Muscle layer of duodenum (tissue), 2 donors: ENCODE results near the gene VIT.

Source experiments
- H3K27ac ChIP-seq: one replicate; pipeline ENCODE4 v1.7.0; 2013; ENCODE audit warnings: mild to moderate bottlenecking, low read length
- H3K27me3 ChIP-seq: one replicate; pipeline ENCODE4 v1.7.0; 2013; ENCODE audit warnings: low read depth, mild to moderate bottlenecking, control low read depth, low read length
- H3K36me3 ChIP-seq, 2 donors: one replicate each; pipeline ENCODE4 v1.7.0; 2013; ENCODE audit warnings: low read length in 2 of 2, control low read depth in 1 of 2, mild to moderate bottlenecking in 1 of 2; ENCODE audit not compliant: insufficient read depth in 2 of 2, control insufficient read depth in 1 of 2
- H3K4me1 ChIP-seq, 2 donors: one replicate each; pipeline ENCODE4 v1.7.0; 2013; ENCODE audit warnings: low read length in 2 of 2, mild to moderate bottlenecking in 2 of 2, control low read depth in 1 of 2, moderate library complexity in 1 of 2; ENCODE audit not compliant: insufficient read depth in 2 of 2, control insufficient read depth in 1 of 2
- H3K4me3 ChIP-seq, 2 donors: one replicate each; pipeline ENCODE4 v1.7.0; 2013; ENCODE audit warnings: low read length in 2 of 2, low read depth in 1 of 2, mild to moderate bottlenecking in 1 of 2
- H3K9me3 ChIP-seq, 2 donors: one replicate each; pipeline ENCODE4 v1.7.0; 2013; ENCODE audit warnings: low read length in 2 of 2, control low read depth in 1 of 2, mild to moderate bottlenecking in 1 of 2; ENCODE audit not compliant: control insufficient read depth in 1 of 2
- donor health status: healthy.

Gene VIT

DNA sequence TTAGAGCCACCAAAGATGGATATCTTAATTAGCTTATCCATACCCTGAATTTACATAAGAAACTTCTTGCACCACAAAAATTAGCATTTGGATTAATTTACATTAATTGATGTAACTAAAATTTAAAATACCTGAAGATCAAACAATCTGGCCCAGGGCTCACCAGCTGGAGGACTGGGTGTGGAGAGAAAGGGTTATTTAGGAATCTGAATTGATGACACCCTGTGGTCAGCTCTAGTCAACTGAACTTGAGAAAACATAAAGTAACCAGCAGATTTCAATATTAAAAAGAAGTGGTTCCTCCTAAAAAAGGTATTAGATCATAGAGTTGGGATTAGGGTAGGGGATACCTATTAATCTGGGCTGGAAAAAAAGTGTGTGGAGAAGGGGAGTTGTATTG lies 147.3 kb downstream of the VIT start:
- Histone ChIP-seq H3K4me1 (no peaks in the 10 kb centered on the region), H3K36me3 (peaks cover 7 to 12% of the 10 kb centered on the region in 2 donors), H3K9me3 (no peaks in the 10 kb centered on the region), H3K27ac (no peak overlapping the region), H3K4me3 (no peak overlapping the region), H3K27me3 (no peaks in the 10 kb centered on the region)

DNA sequence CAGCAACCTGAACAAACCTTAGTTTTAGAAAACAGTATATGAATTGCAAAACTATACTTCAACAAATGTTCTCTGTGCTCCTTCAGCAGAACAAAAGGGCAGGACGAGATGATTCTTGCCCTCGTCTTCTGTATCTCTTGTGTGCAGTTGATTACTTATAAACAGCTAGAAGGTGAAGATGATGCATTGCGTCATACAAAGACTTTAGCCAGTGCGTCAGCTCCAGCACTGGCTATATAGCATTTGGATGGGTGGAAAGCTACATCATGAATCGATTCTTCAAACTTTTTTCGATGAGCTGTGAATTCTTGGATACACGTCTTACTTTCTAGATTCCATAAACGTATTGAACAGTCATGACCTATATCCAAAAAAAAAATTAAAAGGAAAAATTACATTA lies 152.8 kb downstream of the VIT start:
- Histone ChIP-seq H3K27ac (no peak overlapping the region), H3K4me1 (no peaks in the 10 kb centered on the region), H3K9me3 (no peaks in the 10 kb centered on the region), H3K27me3 (no peaks in the 10 kb centered on the region), H3K36me3 (peaks cover 26 to 38% of the 10 kb centered on the region in 2 donors), H3K4me3 (no peak overlapping the region)

DNA sequence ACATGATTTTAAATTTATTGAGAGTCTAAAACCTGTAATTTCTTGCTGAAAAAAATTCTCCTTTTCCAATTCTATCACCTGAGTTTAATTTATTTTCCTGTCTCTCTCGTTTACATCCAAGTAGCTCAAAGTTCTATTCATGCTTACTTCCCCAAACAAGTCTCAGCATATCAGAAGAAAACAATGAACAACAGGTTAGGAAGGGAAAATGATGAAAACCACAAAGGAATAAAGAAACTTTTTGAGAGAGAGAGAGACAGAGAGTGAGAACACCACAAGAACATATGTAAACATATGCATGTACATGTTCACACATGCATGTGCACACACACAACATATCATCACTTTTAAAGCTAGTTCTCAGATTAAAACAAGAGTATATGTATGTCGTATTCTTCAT lies 157.7 kb downstream of the VIT start:
- H3K9me3 ChIP-seq, result no peaks in the 10 kb centered on the region
- no peak overlapping the region for H3K4me3 ChIP-seq
- H3K4me1 ChIP-seq, result no peaks in the 10 kb centered on the region
- peaks cover 17 to 53% of the 10 kb centered on the region in 2 donors for H3K36me3 ChIP-seq
- no peak overlapping the region for H3K27ac ChIP-seq
- H3K27me3 ChIP-seq, result no peaks in the 10 kb centered on the region

DNA sequence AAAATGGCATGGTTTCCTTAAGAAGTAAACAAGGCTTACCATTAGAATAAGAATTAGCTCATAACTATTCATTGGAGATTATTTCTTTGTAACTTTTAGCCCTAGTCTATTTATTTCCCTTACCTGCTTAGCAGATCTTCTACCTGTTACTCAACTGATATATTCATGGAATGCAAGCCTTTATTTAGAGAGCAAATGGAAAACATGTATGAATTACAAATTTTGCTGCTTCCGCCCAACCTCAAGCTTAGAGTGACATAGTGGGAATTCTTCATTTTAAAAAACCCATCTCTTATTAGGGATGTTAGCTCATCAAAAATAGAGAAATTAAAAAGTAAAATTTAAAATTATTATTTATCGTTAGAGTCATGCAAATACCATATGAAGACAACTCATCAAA lies 158.9 kb downstream of the VIT start:
- no peaks in the 10 kb centered on the region for H3K4me1 ChIP-seq
- peaks cover 7 to 45% of the 10 kb centered on the region in 2 donors for H3K36me3 ChIP-seq
- H3K27ac ChIP-seq, result no peak overlapping the region
- no peaks in the 10 kb centered on the region for H3K9me3 ChIP-seq
- no peaks in the 10 kb centered on the region for H3K27me3 ChIP-seq
- no peak overlapping the region for H3K4me3 ChIP-seq

DNA sequence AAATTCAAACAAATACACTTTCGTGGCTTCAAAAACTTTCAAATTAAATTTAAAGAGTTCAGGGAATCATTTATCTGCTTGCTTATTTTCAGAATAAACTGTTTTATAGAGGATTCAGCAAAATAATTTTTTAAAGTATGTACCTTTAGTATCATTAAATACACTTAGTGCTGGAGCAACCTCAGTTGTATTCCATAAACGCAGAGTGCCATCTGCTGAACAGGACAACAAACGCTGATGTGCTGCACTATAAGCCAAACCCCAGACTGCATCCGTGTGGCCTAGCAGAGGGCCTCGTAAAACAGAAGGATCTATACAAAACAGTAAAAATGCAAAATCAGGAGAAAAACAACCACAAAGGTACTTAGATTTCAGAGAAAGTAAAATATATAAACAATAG lies 161.2 kb downstream of the VIT start:
- H3K27me3 ChIP-seq, result no peaks in the 10 kb centered on the region
- H3K27ac ChIP-seq, result no peak overlapping the region
- no peaks in the 10 kb centered on the region for H3K9me3 ChIP-seq
- no peaks in the 10 kb centered on the region for H3K4me1 ChIP-seq
- H3K36me3 ChIP-seq, result peaks cover 3 to 38% of the 10 kb centered on the region in 2 donors
- H3K4me3 ChIP-seq, result no peak overlapping the region

DNA sequence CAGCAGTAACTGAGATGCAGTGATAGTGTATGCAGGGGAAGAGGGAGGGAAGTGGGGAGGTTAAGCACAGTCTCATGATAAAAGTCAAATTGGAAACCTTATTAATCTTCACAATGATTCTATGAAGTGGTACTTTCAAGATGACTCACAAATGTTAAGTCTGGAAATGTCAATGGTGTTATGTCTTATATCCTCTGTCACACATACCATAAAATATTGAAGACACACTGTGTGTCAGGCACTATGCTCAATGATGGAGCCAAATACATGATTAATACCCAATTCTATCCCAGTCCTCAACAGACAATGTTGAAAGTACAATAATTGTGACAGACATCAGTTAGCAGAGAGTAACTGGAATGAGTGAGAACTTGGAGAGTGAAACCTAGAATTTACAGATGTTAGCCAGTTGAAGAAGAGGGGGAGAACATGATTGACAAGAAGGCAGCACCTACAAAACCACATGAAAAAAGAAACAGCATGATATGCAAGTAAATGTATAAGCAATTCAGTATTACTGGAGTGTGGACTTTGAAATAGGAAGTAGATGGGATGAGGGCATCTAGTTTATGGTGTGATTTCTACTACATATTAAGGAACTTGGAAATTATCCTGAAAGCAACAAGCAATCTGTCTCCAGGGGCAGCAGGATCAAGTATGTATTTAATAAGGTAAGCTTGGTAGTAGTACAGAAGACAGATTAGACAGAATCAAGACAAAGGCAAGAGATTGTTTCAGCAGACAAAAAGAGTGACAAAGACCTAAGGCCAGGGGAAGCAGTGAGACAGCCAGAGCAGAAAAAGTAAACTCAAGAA lies 162.3 kb downstream of the VIT start:
- H3K36me3 ChIP-seq, result peaks cover 3 to 33% of the 10 kb centered on the region in 2 donors
- H3K9me3 ChIP-seq, result no peaks in the 10 kb centered on the region
- H3K27me3 ChIP-seq, result no peaks in the 10 kb centered on the region
- no peak overlapping the region for H3K4me3 ChIP-seq
- no peak overlapping the region for H3K27ac ChIP-seq
- no peaks in the 10 kb centered on the region for H3K4me1 ChIP-seq

DNA sequence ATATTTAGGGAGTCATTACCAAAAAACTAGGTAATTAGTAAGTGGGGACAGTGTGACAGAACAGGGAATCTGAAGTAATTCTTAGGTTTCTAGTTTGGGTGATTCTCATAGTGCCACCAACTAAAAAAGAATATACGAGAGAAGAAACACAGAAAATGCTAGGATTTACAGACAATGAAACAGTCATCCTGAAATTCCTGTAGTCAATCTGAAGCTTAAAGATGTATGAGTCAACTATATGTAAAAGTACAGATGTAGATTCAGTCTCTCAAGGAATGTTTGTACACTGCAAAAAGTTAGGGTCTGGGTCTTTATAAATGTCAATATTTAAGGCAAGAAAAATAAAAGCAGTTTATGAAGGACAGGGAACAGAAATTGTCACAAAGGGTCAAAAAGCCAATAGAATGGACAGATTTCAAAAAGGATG lies 162.9 kb downstream of the VIT start:
- Histone ChIP-seq H3K27me3 (no peaks in the 10 kb centered on the region), H3K9me3 (no peaks in the 10 kb centered on the region), H3K27ac (no peak overlapping the region), H3K4me3 (no peak overlapping the region), H3K4me1 (no peaks in the 10 kb centered on the region), H3K36me3 (peaks cover 3 to 30% of the 10 kb centered on the region in 2 donors)

DNA sequence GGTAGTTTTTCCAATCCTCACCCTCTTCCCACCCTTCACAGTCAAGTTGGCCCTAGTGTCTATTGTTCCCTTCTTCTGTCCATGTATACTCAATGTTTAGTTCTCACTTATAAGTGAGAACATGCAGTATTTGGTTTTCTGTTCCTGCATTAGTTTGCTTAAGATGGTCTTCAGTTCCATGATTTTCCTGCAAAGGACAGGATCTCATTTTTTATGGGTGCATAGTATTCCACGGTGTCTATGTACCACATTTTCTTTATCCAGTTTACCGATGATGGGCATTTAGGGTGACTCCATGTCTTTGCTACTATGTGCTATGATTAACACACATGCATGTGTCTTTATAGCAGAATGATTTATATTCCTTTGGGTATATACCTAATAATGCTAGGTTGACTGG lies 165.4 kb downstream of the VIT start:
- Histone ChIP-seq H3K27me3 (no peaks in the 10 kb centered on the region), H3K4me1 (no peaks in the 10 kb centered on the region), H3K36me3 (peaks cover 9 to 23% of the 10 kb centered on the region in 2 donors), H3K9me3 (no peaks in the 10 kb centered on the region), H3K27ac (no peak overlapping the region), H3K4me3 (no peak overlapping the region)
